H9 (cell line): ENCODE results near the gene POU2AF1. TPM values are rescaled to one million over a fixed set of nuclear protein-coding genes. Genes with fewer than 3 reads are reported as not detected.

Experiments used
- DNase-seq: peaks from one replicate; pipeline ENCODE4 v3.0.0-alpha.2; 2017
- H2AFZ ChIP-seq: one replicate; pipeline ENCODE4 v1.6.1; 2013; ENCODE audit warnings: mild to moderate bottlenecking, low read length, control low read depth, moderate library complexity
- H2AK5ac ChIP-seq: 2 replicates; pipeline ENCODE4 v1.6.1; 2013; ENCODE audit warnings: low read length, control low read depth, mixed read lengths; ENCODE audit not compliant: insufficient read length
- H2BK120ac ChIP-seq: one replicate; pipeline ENCODE4 v1.6.1; 2013; ENCODE audit warnings: low read depth, mild to moderate bottlenecking, low read length, control low read depth, inconsistent platforms; ENCODE audit not compliant: poor library complexity, severe bottlenecking
- H2BK12ac ChIP-seq: 2 replicates; pipeline ENCODE4 v1.6.1; 2013; ENCODE audit warnings: low read length, control low read depth, mixed read lengths, low read depth; ENCODE audit not compliant: insufficient read length
- H2BK15ac ChIP-seq: 2 replicates; pipeline ENCODE4 v1.6.1; 2013; ENCODE audit warnings: low read depth, low read length, control low read depth
- H2BK20ac ChIP-seq: one replicate; pipeline ENCODE4 v1.6.1; 2013; ENCODE audit warnings: low read depth, mild to moderate bottlenecking, low read length, control low read depth, inconsistent platforms; ENCODE audit not compliant: poor library complexity, severe bottlenecking
- H2BK5ac ChIP-seq: 2 replicates; pipeline ENCODE4 v1.6.1; 2013; ENCODE audit warnings: low read length, control low read depth, mixed read lengths; ENCODE audit not compliant: insufficient read length
- H3K14ac ChIP-seq: 2 replicates; pipeline ENCODE4 v1.6.1; 2013; ENCODE audit warnings: low read length, control low read depth; ENCODE audit not compliant: insufficient read depth
- H3K18ac ChIP-seq: 2 replicates; pipeline ENCODE4 v1.6.1; 2013; ENCODE audit warnings: low read depth, mild to moderate bottlenecking, mixed read lengths, low read length, control low read depth; ENCODE audit not compliant: insufficient read length
- H3K23ac ChIP-seq: 2 replicates; pipeline ENCODE4 v1.6.1; 2013; ENCODE audit warnings: low read length, control low read depth, mixed read lengths, low read depth; ENCODE audit not compliant: insufficient read length
- H3K23me2 ChIP-seq: 2 replicates; pipeline ENCODE4 v1.6.1; 2013; ENCODE audit warnings: low read depth, mild to moderate bottlenecking, mixed read lengths, low read length, control low read depth; ENCODE audit not compliant: insufficient read length, poor library complexity, severe bottlenecking
- H3K27ac ChIP-seq: 2 replicates; pipeline ENCODE4 v1.5.1; 2013; ENCODE audit warnings: low read length, control low read depth, mixed read lengths, low read depth; ENCODE audit not compliant: insufficient read length
- H3K27me3 ChIP-seq: 2 replicates; pipeline ENCODE4 v1.6.1; 2013; ENCODE audit warnings: low read length, control low read depth, inconsistent platforms; ENCODE audit not compliant: insufficient read depth
- H3K4ac ChIP-seq: 2 replicates; pipeline ENCODE4 v1.6.1; 2013; ENCODE audit warnings: low read depth, mild to moderate bottlenecking, control low read depth, inconsistent platforms, low read length, moderate library complexity
- H3K4me1 ChIP-seq: 2 replicates; pipeline ENCODE4 v1.6.1; 2013; ENCODE audit warnings: low read length, control low read depth, inconsistent platforms; ENCODE audit not compliant: insufficient read depth
- H3K4me2 ChIP-seq: 2 replicates; pipeline ENCODE4 v1.6.1; 2013; ENCODE audit warnings: low read length, control low read depth, mixed read lengths; ENCODE audit not compliant: insufficient read length, insufficient read depth
- H3K56ac ChIP-seq: 2 replicates; pipeline ENCODE4 v1.6.1; 2013; ENCODE audit warnings: low read depth, mild to moderate bottlenecking, mixed read lengths, low read length, control low read depth; ENCODE audit not compliant: insufficient read length
- H3K79me1 ChIP-seq: 2 replicates; pipeline ENCODE4 v1.6.1; 2013; ENCODE audit warnings: low read depth, mild to moderate bottlenecking, moderate library complexity, low read length, control low read depth, inconsistent platforms; ENCODE audit not compliant: insufficient read depth, poor library complexity, severe bottlenecking
- H3K79me2 ChIP-seq: 2 replicates; pipeline ENCODE4 v1.6.1; 2013; ENCODE audit warnings: low read length, control low read depth, inconsistent platforms; ENCODE audit not compliant: insufficient read depth
- H3K9ac ChIP-seq: 2 replicates; pipeline ENCODE4 v1.6.1; 2013; ENCODE audit warnings: low read length, control low read depth, mixed read lengths; ENCODE audit not compliant: insufficient read length; ENCODE audit errors: extremely low read depth
- H3K9me3 ChIP-seq: one replicate; pipeline ENCODE4 v1.6.1; 2013; ENCODE audit warnings: low read depth, low read length, inconsistent platforms; ENCODE audit not compliant: control insufficient read depth
- H3T11ph ChIP-seq: one replicate; pipeline ENCODE4 v1.6.1; 2013; ENCODE audit warnings: mild to moderate bottlenecking, low read length, control low read depth, inconsistent platforms
- H4K20me1 ChIP-seq: one replicate; pipeline ENCODE4 v1.6.1; 2013; ENCODE audit not compliant: control insufficient read depth, insufficient read length, insufficient read depth
- H4K5ac ChIP-seq: 2 replicates; pipeline ENCODE4 v1.6.1; 2013; ENCODE audit warnings: low read depth, mild to moderate bottlenecking, mixed read lengths, low read length, control low read depth; ENCODE audit not compliant: insufficient read length
- H4K8ac ChIP-seq: replicated peaks from 2 replicates; pipeline ENCODE4 v1.6.1; 2013; ENCODE audit warnings: low read length, control low read depth, mixed read lengths, low read depth; ENCODE audit not compliant: insufficient read length
- H4K91ac ChIP-seq: 2 replicates; pipeline ENCODE4 v1.6.1; 2013; ENCODE audit warnings: low read depth, mild to moderate bottlenecking, moderate library complexity, mixed read lengths, low read length, control low read depth; ENCODE audit not compliant: insufficient read length
- H3K27ac Mint-ChIP-seq, 3 experiments: 2 replicates in 2 of 3; 3 replicates in 1 of 3; pipeline ENCODE4 v1.8.0; 2020 to 2021; ENCODE audit warnings: mixed read lengths in 3 of 3, mild to moderate bottlenecking in 1 of 3, moderate library complexity in 1 of 3
- H3K27me3 Mint-ChIP-seq: 2 replicates; pipeline ENCODE4 v1.8.0; 2021; ENCODE audit warnings: low read depth, mild to moderate bottlenecking, moderate library complexity, mixed read lengths
- H3K36me3 Mint-ChIP-seq, 3 experiments: 2 replicates in 2 of 3; 3 replicates in 1 of 3; pipeline ENCODE4 v1.8.0; 2020 to 2021; ENCODE audit warnings: low read depth in 3 of 3, mixed read lengths in 3 of 3; ENCODE audit not compliant: insufficient read depth in 1 of 3
- H3K4me1 Mint-ChIP-seq, 2 experiments: 2 replicates each; pipeline ENCODE4 v1.8.0; 2020; ENCODE audit warnings: mixed read lengths in 2 of 2
- H3K4me3 Mint-ChIP-seq, 2 experiments: 2 replicates in 1 of 2; 3 replicates in 1 of 2; pipeline ENCODE4 v1.8.0; 2020 to 2021; ENCODE audit warnings: mild to moderate bottlenecking in 2 of 2, mixed read lengths in 2 of 2, moderate library complexity in 1 of 2
- H3K9me3 Mint-ChIP-seq, 2 experiments: 2 replicates in 1 of 2; 3 replicates in 1 of 2; pipeline ENCODE4 v1.8.0; 2020; ENCODE audit warnings: mild to moderate bottlenecking in 2 of 2, mixed read lengths in 2 of 2, moderate library complexity in 1 of 2
- CTCF ChIP-seq: fragments of 200-600 bp; sonication (generic); conservative IDR thresholded peaks from 3 replicates; pipeline ENCODE4 v1.8.0; 2021; ENCODE audit warnings: antibody characterized with exemption, mild to moderate bottlenecking
- WGBS: extraction: QIAGEN DNeasy Blood & Tissue Kit; methylation state at CpG from one replicate; pipeline ENCODE4 v1.1.7; 2013; ENCODE audit warnings: missing lambda C conversion rate, low lambda C conversion rate, mixed read lengths; ENCODE audit not compliant: insufficient read length; ENCODE audit errors: extremely low coverage; 5-methylcytosine and 5-hydroxymethylcytosine counted together
- total RNA-seq: library from RNA; stranded (reverse); gene quantifications from 2 replicates; pipeline ENCODE4 v1.2.1, GENCODE V29; 2021

The POU2AF1 gene
- total RNA-seq, 1 experiment from 2014 or later: not detected

- no peak overlapping the region for H3K56ac ChIP-seq
- Mint-ChIP-seq H3K36me3 (no peaks in the 10 kb centered on the region), H3K27ac (no peak overlapping the region), H3K4me3 (no peak overlapping the region), H3K9me3 (no peaks in the 10 kb centered on the region; a peak in 1 of 5 replicates), H3K4me1 (no peaks in the 10 kb centered on the region), H3K27me3 (peaks cover 3% of the 10 kb centered on the region; the same call in 1 of the 2 replicates)
- H2BK15ac ChIP-seq: no peak overlapping the region
- H3K27me3 ChIP-seq: no peaks in the 10 kb centered on the region
- no peak overlapping the region for H3K27ac ChIP-seq
- no peaks in the 10 kb centered on the region for H3K23me2 ChIP-seq
- H3K4me1 ChIP-seq: no peaks in the 10 kb centered on the region
- TF ChIP-seq CTCF: no peak
- H2BK5ac ChIP-seq: no peak overlapping the region
- no peak overlapping the region for H2AK5ac ChIP-seq
- no peak overlapping the region for H4K91ac ChIP-seq
- no peak overlapping the region for H3T11ph ChIP-seq
- no peak for DNase-seq
- no peak overlapping the region for H2AFZ ChIP-seq
- H4K8ac ChIP-seq: no peak overlapping the region
- no peaks in the 10 kb centered on the region for H3K79me2 ChIP-seq
- no peak overlapping the region for H2BK12ac ChIP-seq
- no peaks in the 10 kb centered on the region for H3K79me1 ChIP-seq
- H3K9me3 ChIP-seq: no peaks in the 10 kb centered on the region
- WGBS: no CpG with 5 or more reads among the region's 5 CpGs
- H4K20me1 ChIP-seq: no peaks in the 10 kb centered on the region
- no peak overlapping the region for H2BK20ac ChIP-seq
- H3K18ac ChIP-seq: no peak overlapping the region
- no peak overlapping the region for H3K4ac ChIP-seq
- no peak overlapping the region for H3K9ac ChIP-seq
- H4K5ac ChIP-seq: no peak overlapping the region
- no peak overlapping the region for H3K23ac ChIP-seq
- no peak overlapping the region for H2BK120ac ChIP-seq
- H3K14ac ChIP-seq: no peak overlapping the region
- no peak overlapping the region for H3K4me2 ChIP-seq
Measured at GRCh38 chr11:111355956-111356659, 23.0 kb downstream of the POU2AF1 start.
